ENCODE results near the gene TEKTIP1.
A peak's percentile ranks its signal among the peaks of the same experiment; 100 is the strongest.

The TEKTIP1 gene

DNA sequence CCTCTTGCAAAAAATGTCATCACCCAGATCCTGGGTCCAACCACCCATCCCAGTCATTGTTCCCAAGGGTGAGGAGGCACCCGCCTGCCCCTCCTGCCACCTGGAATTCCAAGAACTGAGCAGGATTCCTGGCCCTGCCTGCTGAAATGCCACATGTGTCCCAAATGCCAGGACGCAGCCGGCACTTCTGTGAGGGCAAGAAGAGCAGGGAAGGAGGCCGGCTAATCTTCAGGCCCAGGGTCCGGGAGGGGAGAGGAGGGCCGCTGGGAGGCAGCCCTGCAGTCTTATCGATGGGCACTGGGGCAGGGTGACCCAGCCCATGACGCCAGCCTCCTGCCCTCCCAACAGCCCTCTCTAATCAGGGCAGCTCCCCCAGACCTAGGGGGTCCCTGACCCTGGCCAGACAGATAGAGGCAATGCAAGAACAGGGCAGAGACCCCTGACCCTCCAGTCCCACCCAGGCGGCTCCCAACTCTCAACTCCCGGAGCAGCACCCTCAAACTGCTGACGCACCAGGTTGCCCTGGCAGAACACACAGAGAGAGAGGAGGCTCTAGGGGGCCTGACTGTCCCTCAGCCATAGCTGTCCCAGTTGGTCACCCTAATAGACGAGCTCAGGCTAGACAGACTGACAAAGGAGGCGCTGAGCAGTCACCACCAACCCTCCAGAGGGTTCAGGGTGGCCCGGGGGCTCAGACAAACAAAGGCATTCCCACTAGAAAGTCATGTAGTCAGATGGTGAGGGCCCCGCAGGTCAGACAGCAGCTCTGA, 16.9 kb downstream of the TEKTIP1 start:
- TF ChIP-seq, protein P1, sequence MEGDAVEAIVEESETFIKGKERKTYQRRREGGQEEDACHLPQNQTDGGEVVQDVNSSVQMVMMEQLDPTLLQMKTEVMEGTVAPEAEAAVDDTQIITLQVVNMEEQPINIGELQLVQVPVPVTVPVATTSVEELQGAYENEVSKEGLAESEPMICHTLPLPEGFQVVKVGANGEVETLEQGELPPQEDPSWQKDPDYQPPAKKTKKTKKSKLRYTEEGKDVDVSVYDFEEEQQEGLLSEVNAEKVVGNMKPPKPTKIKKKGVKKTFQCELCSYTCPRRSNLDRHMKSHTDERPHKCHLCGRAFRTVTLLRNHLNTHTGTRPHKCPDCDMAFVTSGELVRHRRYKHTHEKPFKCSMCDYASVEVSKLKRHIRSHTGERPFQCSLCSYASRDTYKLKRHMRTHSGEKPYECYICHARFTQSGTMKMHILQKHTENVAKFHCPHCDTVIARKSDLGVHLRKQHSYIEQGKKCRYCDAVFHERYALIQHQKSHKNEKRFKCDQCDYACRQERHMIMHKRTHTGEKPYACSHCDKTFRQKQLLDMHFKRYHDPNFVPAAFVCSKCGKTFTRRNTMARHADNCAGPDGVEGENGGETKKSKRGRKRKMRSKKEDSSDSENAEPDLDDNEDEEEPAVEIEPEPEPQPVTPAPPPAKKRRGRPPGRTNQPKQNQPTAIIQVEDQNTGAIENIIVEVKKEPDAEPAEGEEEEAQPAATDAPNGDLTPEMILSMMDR (IDR thresholded peaks at IDR 0.05), result no peak
- H3K27ac Mint-ChIP-seq, result no peak overlapping the region

DNA sequence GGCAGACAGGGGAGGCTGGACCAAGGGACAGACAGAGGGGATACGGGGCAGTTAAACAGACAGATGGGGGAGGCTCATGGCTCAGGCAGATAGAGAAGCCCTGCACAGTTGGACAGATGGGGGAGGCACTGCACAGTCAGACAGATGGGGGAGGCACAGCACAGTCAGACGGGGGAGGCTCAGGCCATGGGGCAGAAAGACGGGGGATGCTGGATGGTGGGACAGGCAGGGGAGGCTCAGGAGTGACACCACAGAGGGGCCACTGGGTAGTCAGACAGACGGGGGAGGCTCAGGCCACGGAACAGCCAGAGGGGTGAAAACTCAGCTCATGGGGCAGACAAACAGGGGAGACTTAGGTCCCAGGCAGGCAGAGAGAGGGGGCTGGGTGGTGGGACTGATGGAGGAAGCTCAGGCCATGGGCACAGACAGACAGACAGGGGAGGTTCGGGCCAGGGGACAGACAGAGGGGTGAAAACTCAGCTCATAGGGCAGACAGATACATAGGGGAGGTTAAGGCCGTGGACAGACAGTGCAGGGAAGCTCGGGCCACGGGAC, 17.5 kb downstream of the TEKTIP1 start:
- Mint-ChIP-seq H3K36me3 (ENCODE audit: low read depth) (no peaks in the 10 kb centered on the region), H3K9me3 (no peaks in the 10 kb centered on the region), H3K4me3 (peak overlapping the region; percentile 97), H3K27me3 (ENCODE audit: low read depth, poor library complexity) (peaks cover 3% of the 10 kb centered on the region), H3K27ac (no peak overlapping the region), H3K4me1 (peaks cover 28% of the 10 kb centered on the region)
- DNase-seq, result no peak
- TF ChIP-seq, protein P1 (IDR thresholded peaks at IDR 0.05), result no peak

More for the DNA sequence above, 16.9 kb downstream of the TEKTIP1 start:
- H3K36me3 Mint-ChIP-seq (ENCODE audit: low read depth), result no peaks in the 10 kb centered on the region
- H3K4me1 Mint-ChIP-seq, result peaks cover 28% of the 10 kb centered on the region
- H3K9me3 Mint-ChIP-seq, result no peaks in the 10 kb centered on the region
- no peak for DNase-seq
- peak overlapping the region; percentile 97 for H3K4me3 Mint-ChIP-seq
- H3K27me3 Mint-ChIP-seq (ENCODE audit: low read depth, poor library complexity), result peaks cover 3% of the 10 kb centered on the region

DNA sequence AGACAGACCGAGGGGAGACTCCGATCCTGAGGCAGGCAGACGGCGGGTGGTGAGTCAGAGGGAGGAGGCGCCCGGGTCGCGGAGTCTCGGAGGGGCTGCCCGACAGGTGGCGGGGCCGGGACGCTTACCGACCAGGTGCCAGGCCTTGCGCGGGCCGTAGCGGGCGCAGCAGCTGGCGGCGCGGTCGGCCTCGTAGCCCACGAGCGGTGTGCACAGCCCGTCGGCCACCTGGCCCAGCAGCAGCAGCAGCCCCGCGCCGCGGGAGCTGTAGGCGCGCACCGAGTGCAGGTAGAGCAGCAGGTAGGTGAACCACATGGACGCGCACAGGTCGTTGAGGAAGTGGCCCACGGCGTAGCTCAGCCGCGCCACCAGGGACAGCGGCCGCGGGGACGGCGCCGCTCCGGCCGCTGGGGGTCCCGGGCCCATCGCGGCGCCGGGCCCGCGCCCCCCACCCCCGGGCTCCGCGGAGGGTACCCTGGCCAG, 18.0 kb downstream of the TEKTIP1 start:
- Mint-ChIP-seq H3K27me3 (ENCODE audit: low read depth, poor library complexity) (peaks cover 3% of the 10 kb centered on the region), H3K27ac (no peak overlapping the region), H3K9me3 (no peaks in the 10 kb centered on the region), H3K36me3 (ENCODE audit: low read depth) (no peaks in the 10 kb centered on the region), H3K4me3 (peak overlapping the region; percentile 97), H3K4me1 (peaks cover 28% of the 10 kb centered on the region)
- DNase-seq, result peak; percentile 45
- TF ChIP-seq, protein P1 (IDR thresholded peaks at IDR 0.05), result no peak

DNA sequence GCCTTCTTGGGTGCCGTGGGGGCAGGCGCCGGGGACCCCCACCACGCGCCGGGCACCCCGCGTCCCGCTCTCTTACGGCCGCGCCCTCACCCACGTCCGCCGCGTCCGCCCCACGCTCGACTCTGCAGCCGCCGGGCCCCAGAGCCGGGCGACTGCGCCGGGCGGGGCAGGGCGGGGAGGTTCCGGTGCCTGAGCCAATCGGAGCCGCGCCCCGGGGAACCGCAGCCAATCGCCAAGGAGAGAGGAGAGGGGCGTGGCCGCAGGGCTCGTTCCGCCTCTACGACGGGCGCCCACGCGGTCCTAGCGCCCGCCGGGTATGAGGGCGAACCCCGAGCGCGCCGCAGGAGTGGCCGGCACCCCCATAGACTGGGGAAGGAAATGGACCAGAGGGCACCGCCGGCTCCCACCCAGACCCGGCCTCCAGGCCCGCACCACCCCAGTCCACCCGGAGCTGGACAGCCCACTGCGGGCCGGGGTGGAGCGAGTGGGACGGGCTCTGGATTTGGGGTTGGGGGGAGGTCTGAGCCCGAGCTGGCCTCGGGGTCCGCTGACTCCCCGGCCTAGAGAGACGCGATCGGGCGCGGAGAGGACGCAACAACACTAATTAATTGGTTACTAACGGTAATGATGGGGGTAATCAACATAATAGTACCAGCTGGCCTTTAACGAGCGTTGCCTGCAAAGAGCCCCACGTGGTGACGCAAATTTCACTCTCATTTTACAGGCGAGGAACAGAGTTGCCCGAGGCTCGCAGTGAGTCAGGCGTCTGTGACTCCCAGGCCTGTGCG, 18.7 kb downstream of the TEKTIP1 start, which contains the start of gene MFSD12:
Gene MFSD12, minus strand, starts transcription at position 126 of the 788 bp plus-strand sequence. CDS start 183 bp downstream, outside the sequence.
- peaks cover 3% of the 10 kb centered on the region for H3K27me3 Mint-ChIP-seq (ENCODE audit: low read depth, poor library complexity)
- H3K27ac Mint-ChIP-seq, result no peak within 1 kb of the TSS
- H3K4me3 Mint-ChIP-seq, result peak within 1 kb of the TSS; percentile 97
- no peaks in the 10 kb centered on the region for H3K9me3 Mint-ChIP-seq
- H3K36me3 Mint-ChIP-seq (ENCODE audit: low read depth), result no peaks in the 10 kb centered on the region
- H3K4me1 Mint-ChIP-seq, result peaks cover 28% of the 10 kb centered on the region
- DNase-seq, result peak; percentile 96
- TF ChIP-seq, protein P1 (IDR thresholded peaks at IDR 0.05), result no peak

DNA sequence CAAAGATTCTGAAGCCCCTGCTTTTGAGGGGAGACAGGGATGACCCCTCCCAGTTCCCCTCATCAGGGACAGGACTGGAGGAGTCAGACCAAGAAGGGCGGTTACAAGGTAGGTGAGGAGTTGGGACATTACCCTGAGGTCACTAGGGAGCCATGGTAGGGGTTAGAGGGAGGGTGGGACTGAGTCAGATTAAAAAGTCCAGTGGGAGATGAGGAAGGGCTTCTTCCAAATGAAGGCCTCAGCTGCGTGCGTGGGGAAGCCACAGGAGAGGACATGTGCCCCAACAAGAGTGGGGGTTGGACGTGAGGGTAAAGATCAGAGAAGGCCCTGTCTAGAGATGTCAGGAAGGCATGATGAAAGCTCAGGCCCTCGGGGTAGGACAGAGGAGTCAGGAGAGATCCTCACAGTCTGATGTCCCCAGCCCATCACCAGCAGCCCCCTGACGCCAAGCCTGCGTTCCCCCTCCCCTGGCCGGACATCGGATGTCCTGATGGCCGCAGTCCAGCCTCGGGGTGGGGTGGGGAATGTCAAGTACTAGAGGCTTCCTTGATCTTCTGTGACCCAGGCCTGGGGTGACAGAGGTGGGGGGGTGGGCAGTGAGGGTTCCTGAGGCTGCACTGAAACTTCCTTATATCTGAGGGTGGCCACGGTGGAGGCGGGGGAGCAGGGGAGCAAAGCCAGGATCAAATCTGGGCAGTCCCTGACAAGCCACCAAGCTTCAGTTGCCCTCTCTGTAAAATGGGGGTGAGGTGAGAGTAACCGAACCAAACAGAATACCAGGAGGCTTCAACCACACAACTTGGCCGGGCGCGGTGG, 24.9 kb downstream of the TEKTIP1 start:
- Mint-ChIP-seq H3K9me3 (no peaks in the 10 kb centered on the region), H3K27me3 (ENCODE audit: low read depth, poor library complexity) (no peaks in the 10 kb centered on the region), H3K36me3 (ENCODE audit: low read depth) (no peaks in the 10 kb centered on the region), H3K27ac (no peak overlapping the region), H3K4me3 (no peak overlapping the region), H3K4me1 (peaks cover 9% of the 10 kb centered on the region)
- TF ChIP-seq, protein P1 (IDR thresholded peaks at IDR 0.05), result no peak
- no peak for DNase-seq

All from nephron progenitor cell (in vitro differentiated cells).